Hematopoietic multipotent progenitor cell treated with erythropoietin and hydrocortisone succinate and interleukin-3 and kit ligand, for 15 days (in vitro differentiated cells): ENCODE measurements around the gene ABCC3.

Experiments used
- DNase-seq: peaks from one replicate; pipeline ENCODE4 v3.0.0-alpha.2; 2015; ENCODE audit warnings: low spot score

ABCC3 gene

GRCh38 chr17:50604513-50604912, 30.2 kb upstream of the ABCC3 start:
- no peak for DNase-seq

- no peak for DNase-seq
Observed at GRCh38 chr17:50605429-50605828, 29.3 kb upstream of the ABCC3 start.

- DNase-seq: no peak
Observed at GRCh38 chr17:50607522-50608175, 27.0 kb upstream of the ABCC3 start.

DNA sequence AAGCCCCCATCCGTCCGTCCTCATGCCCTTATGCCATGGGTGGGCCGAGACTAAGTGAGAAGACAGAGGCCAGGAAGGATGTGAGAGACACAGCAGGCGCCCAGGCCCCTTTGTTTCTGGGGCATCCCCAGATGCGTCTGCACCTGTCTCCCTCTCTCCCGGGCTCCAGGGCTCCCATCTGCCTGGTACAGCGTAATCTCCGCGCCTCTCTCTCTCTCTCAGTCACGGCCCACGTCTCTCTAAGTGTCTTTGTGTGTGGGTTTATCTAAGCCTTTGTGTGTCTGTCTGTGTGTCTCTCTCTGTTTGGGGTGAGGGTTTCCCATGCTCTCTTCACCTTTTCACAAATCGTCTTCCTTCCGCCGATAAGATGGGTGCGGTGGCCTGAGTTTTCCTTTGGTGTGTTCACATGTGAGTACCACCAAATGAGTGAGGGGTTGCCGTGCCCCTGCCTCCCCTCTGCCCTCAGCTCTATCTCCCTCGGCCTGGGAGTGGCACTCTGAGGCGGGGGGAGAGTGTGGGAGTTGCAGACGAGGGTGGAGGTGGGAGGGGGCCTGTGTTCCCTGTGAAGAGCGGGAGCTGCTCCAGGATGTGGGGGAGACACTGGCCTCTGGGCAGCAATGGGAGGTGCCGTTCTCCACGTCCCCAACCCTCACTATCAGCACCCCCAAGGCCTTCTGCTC, 25.8 kb upstream of the ABCC3 start:
- no peak for DNase-seq

DNA sequence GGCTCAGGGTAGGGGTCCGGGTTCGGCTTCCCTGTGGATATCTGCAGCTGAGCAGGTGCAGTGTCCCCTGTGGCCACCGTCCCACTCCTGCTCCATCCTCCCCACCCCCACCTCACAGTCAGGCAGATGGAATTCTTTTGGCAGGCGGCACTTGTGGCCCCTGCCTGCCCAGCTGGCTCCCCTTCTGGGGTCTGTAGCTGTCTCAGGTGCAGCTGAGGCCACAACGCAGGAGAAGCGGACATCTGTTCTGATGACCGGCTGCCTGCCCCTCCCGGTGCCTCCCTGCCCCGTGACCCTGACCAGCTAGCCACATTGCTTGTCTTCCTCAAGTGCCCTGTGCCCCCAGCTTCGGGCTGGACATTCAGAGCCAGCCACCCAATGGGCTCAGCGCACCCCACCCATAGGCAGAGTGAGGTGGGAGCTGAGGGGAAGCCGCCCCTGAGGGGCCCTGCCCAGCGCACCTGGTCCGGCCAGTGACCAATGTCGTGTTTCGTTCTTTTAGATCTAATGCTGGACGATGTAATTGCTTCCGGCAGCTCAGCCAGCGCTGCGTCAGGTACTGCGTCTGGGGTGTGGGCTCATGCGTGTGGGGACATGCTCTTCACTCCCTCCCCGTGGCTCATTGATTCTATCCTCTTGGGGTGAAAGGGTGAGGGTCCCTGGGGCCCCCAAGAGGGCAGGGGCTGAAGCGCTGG, 25.2 kb upstream of the ABCC3 start:
- no peak for DNase-seq

DNA sequence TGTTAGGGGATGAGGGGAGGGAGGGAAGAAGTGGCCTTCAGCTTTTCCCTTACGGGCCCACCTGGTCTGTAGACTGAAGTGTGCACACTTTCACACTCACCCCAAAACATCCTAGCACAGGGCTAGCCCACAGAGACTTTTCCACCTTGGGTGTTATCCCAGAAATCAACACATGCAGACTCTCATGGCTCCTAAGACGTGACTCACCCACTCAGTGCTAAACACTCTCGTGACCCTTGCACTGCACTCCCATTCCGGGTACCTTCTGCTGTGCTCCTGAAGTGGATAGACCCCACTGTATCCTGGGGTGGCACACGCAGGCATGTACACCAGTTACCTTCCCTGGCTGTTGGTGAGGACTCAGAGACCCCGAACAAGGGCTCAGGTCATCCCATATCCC, 23.0 kb upstream of the ABCC3 start:
- DNase-seq: no peak

GRCh38 chr17:50612281-50612680, 22.4 kb upstream of the ABCC3 start:
- no peak for DNase-seq

GRCh38 chr17:50613007-50613992, 21.4 kb upstream of the ABCC3 start:
- no peak for DNase-seq

DNA sequence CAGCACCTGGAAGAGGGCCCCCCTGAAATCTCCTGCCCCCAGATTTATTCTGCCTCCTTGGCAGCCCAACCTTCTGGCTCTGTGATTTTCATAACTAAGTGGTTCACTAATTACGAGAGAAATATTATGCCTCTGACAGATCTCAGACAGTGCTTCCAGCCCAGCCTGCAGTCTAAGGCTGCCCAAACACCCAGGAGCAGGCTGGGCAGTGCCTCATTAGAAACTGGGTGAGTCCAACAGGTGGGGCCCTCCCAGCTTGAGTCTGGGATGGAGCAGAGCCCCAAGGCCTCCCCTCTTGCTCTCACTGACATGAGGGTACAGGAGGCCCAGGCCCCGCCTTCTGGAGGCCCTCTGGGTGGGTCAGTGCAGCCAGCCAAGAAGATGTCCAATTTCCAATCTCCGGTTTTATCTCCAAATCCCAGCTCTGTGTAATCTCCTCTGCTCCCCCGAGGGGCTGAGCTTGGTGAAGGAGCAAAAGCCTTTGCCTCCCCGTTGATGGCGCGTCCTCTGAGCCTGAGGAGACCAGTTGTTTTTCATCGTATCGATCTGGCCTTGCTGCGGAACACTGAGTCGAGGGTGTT, 20.1 kb upstream of the ABCC3 start:
- DNase-seq: no peak

DNA sequence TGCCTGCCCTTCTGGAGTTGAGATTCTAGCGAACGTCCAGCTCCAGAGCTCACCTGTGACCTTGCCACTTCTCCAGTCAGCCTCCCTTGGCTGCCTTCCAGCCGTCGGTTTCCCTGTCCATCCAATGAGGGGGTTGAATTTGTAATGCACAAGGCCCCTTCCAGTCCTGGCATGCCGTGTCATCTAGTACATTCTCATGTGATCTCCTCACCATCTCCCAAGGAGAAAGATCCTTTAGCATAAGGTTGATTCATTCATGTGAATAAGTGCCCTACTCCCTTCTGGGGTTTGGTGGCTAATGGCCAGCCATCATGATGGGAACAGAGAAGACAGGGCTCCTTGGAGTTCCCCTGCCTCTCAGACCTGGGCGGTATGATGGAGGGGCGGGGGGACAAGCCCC, 18.9 kb upstream of the ABCC3 start:
- no peak for DNase-seq

DNA sequence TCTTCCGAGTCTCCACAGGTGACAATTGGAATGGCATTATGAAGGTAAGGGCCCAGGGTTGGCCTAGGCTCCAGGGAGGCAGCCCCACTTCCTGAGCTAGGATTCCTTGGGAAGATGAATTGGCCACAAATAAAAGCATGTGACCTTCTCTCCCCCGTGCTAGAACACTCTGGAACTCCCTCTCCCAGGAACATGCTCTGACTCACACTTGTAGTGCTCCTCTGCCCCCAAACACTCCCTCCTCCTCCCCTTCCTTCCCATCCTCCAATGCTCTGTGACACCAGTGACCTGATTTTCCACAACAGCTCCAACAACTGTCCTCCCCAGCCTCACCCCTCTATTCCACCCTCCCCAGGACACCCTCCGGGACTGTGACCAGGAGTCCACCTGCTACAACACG, 16.4 kb upstream of the ABCC3 start:
- no peak for DNase-seq

- DNase-seq: no peak
Observed at GRCh38 chr17:50618941-50619340, 15.7 kb upstream of the ABCC3 start.

DNA sequence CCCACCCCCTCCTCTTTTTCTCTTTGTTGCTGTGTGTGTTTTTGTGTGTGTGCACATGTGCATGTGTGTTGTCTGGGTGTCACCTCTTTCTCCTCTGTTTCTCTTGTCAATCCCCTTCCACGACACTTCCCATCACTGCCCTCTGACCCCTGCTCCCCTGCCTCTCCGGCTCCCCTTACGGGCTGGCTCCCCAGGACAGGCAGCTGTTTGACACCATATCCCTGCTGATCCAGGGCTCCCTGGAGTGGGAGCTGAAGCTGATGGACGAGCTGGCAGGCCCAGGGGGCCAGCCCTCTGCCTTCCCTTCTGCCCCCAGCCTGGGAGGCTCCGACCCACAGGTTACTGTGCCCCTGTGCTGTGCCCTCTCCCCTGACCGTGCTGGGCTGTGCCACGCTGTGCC, 15.2 kb upstream of the ABCC3 start:
- DNase-seq: no peak

GRCh38 chr17:50620237-50620636, 14.4 kb upstream of the ABCC3 start:
- DNase-seq: no peak

- DNase-seq: no peak
Observed at GRCh38 chr17:50620858-50621257, 13.8 kb upstream of the ABCC3 start.

- no peak for DNase-seq
Observed at GRCh38 chr17:50621574-50622031, 13.1 kb upstream of the ABCC3 start.

- no peak for DNase-seq
Observed at GRCh38 chr17:50624321-50624934, 10.3 kb upstream of the ABCC3 start.

- DNase-seq: no peak
Observed at GRCh38 chr17:50625032-50625871, 9.4 kb upstream of the ABCC3 start.

- DNase-seq: peak; percentile 47
Observed at GRCh38 chr17:50626037-50626574, 8.6 kb upstream of the ABCC3 start.
